Activated CD4-positive, alpha-beta T cell treated with anti-CD3 and anti-CD28 coated beads for 48 hours (primary cell): ENCODE results near the gene RPSA.

Experiments used
- DNase-seq: peaks from one replicate; pipeline ENCODE4 v3.0.0-alpha.2; 2020

The RPSA gene

GRCh38 chr3:39460677-39461076 is 54.2 kb downstream of the RPSA start:
- DNase-seq: no peak
